ENCODE data around the gene CYTL1. TPM values are rescaled to one million over a fixed set of nuclear protein-coding genes. Genes with fewer than 3 reads are reported as not detected.

The CYTL1 gene
- total RNA-seq, 2 donors from 2014 or later, result 3.1 TPM; not detected in 1

DNA sequence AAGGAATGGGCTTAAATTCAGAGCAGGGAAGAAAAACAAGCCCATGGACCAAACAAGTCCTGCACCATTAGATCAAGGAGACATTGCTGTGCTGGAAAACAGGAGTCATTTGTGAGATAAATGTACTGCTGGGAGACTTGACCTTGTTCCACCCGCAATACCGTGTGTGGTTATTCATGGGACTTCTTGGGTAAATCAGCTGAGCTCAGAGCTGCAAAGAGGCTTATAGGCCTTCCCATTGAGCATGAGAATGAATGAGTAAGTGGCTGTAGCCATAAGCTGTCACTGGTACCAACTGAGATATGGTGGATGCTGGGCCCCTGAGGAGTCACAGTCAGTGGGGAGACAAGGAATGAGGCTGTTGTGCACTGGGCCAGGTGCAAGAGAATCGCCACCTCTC lies 2.3 kb upstream of the CYTL1 start:
- 40 to 42% methylated on average over 3 of the region's 3 CpGs for WGBS, 2 donors
- Histone ChIP-seq H3K4me1 (no peaks in the 10 kb centered on the region), H3K27ac (no peak overlapping the region), H3K9me3 (no peaks in the 10 kb centered on the region), H3K4me3 (no peak overlapping the region), H3K36me3 (replicated peaks in 1 of 2; ENCODE audit: insufficient read depth in 1 of 2, low read depth in 2 of 2) (no peaks in the 10 kb centered on the region), H3K27me3 (no peaks in the 10 kb centered on the region)
- no peak for DNase-seq
- intact Hi-C loops (cut with DNase I), result no loop called here
- TF ChIP-seq, protein P1, sequence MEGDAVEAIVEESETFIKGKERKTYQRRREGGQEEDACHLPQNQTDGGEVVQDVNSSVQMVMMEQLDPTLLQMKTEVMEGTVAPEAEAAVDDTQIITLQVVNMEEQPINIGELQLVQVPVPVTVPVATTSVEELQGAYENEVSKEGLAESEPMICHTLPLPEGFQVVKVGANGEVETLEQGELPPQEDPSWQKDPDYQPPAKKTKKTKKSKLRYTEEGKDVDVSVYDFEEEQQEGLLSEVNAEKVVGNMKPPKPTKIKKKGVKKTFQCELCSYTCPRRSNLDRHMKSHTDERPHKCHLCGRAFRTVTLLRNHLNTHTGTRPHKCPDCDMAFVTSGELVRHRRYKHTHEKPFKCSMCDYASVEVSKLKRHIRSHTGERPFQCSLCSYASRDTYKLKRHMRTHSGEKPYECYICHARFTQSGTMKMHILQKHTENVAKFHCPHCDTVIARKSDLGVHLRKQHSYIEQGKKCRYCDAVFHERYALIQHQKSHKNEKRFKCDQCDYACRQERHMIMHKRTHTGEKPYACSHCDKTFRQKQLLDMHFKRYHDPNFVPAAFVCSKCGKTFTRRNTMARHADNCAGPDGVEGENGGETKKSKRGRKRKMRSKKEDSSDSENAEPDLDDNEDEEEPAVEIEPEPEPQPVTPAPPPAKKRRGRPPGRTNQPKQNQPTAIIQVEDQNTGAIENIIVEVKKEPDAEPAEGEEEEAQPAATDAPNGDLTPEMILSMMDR (IDR thresholded peaks at IDR 0.05), result no peak
- no peak for TF ChIP-seq POLR2A (IDR thresholded peaks at IDR 0.05)
- no peak for ATAC-seq

DNA sequence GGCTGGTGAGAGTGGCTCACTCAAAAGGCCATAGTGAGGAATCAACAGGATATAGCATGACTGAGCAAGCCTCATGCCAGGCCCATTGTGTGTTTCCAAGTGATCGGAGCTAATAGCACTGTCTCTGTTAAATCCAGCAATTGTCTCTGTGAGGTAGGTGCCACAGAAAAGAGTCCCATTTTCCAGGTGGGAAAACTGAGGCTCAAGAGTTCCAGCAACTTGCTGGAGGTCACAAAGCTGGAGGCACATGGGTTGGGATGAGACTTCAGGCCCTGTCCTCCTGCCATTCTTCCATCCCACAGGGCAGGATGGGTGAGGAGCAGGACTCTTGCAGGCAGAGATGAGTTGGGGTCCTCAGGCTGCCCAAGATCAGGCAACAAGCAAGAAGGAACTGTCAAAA lies 1.1 kb upstream of the CYTL1 start:
- DNase-seq (no peak), ATAC-seq (no peak)
- TF ChIP-seq POLR2A (IDR thresholded peaks at IDR 0.05), result no peak
- TF ChIP-seq, protein P1 (IDR thresholded peaks at IDR 0.05), result no peak
- Histone ChIP-seq H3K4me3 (no peak overlapping the region), H3K36me3 (replicated peaks in 1 of 2; ENCODE audit: insufficient read depth in 1 of 2, low read depth in 2 of 2) (no peaks in the 10 kb centered on the region), H3K9me3 (no peaks in the 10 kb centered on the region), H3K4me1 (no peaks in the 10 kb centered on the region), H3K27me3 (no peaks in the 10 kb centered on the region), H3K27ac (no peak overlapping the region)
- intact Hi-C loops (cut with DNase I), result no loop called here
- WGBS, 2 donors, result 63 to 71% methylated on average over 1 of the region's 1 CpG

DNA sequence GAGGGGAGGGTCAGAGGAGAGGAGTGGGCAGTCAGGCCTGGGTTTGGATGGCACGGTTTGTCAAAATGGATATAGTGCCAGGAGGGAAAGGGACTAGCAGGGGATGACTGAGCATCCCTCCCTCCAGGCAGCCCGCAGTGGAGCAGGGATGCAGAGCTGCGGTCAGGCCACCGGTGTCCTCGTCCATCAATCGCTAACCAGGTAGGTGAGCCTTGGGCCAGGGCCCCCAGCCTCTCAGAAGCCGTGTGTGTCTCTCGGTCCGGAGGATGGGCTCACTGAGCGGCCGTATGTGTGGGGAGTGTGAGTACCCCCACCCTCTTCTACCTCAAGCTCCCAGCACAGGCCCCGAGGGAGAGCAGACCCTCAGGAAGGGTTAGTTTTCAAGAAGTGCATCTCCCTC lies 538 bp upstream of the CYTL1 start:
- 64 to 65% methylated on average over 6 to 12 of the region's 12 CpGs for WGBS, 2 donors
- intact Hi-C loops (cut with DNase I), result no loop called here
- no peaks in the 10 kb centered on the region for H3K36me3 ChIP-seq (replicated peaks in 1 of 2; ENCODE audit: insufficient read depth in 1 of 2, low read depth in 2 of 2)
- no peak for TF ChIP-seq POLR2A (IDR thresholded peaks at IDR 0.05)
- TF ChIP-seq, protein P1 (IDR thresholded peaks at IDR 0.05), result no peak
- no peak for DNase-seq
- no peaks in the 10 kb centered on the region for H3K9me3 ChIP-seq
- no peak overlapping the region for H3K27ac ChIP-seq
- H3K4me3 ChIP-seq, result no peak overlapping the region
- H3K4me1 ChIP-seq, result no peaks in the 10 kb centered on the region
- ATAC-seq, result no peak
- no peaks in the 10 kb centered on the region for H3K27me3 ChIP-seq

DNA sequence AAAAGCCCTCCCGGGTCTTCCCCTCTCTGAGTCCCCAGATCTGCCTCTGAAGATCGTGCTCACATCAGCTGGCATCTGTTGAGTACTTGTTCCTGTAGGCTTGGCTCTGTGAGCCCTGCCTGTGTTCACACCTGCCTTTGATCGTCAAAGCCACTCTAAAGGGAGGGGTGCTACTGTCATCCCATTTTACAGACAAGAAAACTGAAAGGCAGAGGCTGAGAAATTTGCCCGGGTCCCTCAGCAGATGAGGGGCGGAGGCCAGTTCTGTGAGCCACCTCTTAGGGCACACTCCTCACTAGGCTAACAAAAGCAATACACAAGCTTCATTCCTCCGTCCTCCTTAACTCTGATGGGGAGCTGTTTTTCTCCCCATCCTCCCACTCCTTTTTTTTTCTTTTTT lies 655 bp downstream of the CYTL1 start:
- Histone ChIP-seq H3K27me3 (no peaks in the 10 kb centered on the region), H3K4me1 (no peaks in the 10 kb centered on the region), H3K36me3 (replicated peaks in 1 of 2; ENCODE audit: insufficient read depth in 1 of 2, low read depth in 2 of 2) (no peaks in the 10 kb centered on the region), H3K9me3 (no peaks in the 10 kb centered on the region), H3K4me3 (no peak overlapping the region), H3K27ac (no peak overlapping the region)
- no peak for DNase-seq
- intact Hi-C loops (cut with DNase I), result no loop called here
- TF ChIP-seq POLR2A (IDR thresholded peaks at IDR 0.05), result no peak
- TF ChIP-seq, protein P1 (IDR thresholded peaks at IDR 0.05), result no peak
- no peak for ATAC-seq
- 31 to 40% methylated on average over 6 of the region's 6 CpGs for WGBS, 2 donors

DNA sequence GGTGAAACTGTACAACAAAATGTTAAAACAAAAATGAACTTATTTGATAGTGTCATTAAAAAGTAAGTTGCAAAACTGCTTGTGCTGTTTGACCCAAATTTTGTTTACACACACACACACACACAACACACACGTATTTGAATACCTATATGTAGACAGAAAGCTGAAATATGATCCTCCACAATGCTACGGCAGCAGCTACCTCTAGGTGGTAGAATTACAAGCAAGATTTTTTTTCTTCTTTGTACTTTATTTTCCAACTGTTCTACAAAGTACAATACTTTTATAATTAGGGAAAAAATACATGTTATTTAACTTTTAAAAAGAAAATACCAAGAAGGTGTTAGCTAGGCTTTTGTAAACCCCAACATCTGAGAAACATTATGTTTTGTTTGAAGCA lies 1.2 kb downstream of the CYTL1 start:
- intact Hi-C loops (cut with DNase I), result no loop called here

More for the DNA sequence above, 1.2 kb downstream of the CYTL1 start:
- 12% methylated on average over 2 of the region's 2 CpGs for WGBS, 2 donors
- H3K9me3 ChIP-seq, result no peaks in the 10 kb centered on the region
- no peaks in the 10 kb centered on the region for H3K4me1 ChIP-seq
- no peak for DNase-seq
- H3K27ac ChIP-seq, result no peak overlapping the region
- no peak overlapping the region for H3K4me3 ChIP-seq
- ATAC-seq, result no peak
- H3K36me3 ChIP-seq (replicated peaks in 1 of 2; ENCODE audit: insufficient read depth in 1 of 2, low read depth in 2 of 2), result no peaks in the 10 kb centered on the region
- H3K27me3 ChIP-seq, result no peaks in the 10 kb centered on the region
- no peak for TF ChIP-seq POLR2A (IDR thresholded peaks at IDR 0.05)
- TF ChIP-seq, protein P1 (IDR thresholded peaks at IDR 0.05), result no peak

Data from body of pancreas (tissue), 4 donors.